GM23248 (cell line): ENCODE results near the gene ADCY2.

ENCODE experiments used
- EZH2 ChIP-seq: fragments of 200-600 bp; sonication (generic); IDR thresholded peaks from 2 replicates; pipeline ENCODE4 v1.6.1; 2018; ENCODE audit warnings: antibody characterized with exemption, mild to moderate bottlenecking; ENCODE audit not compliant: insufficient read depth, poor library complexity, severe bottlenecking
- EZH2phosphoT487 ChIP-seq: fragments of 200-600 bp; sonication (generic); IDR thresholded peaks from 2 replicates; pipeline ENCODE4 v1.6.1; 2018; ENCODE audit warnings: antibody characterized with exemption, moderate library complexity, mild to moderate bottlenecking, low read depth; ENCODE audit not compliant: insufficient read depth

DNA sequence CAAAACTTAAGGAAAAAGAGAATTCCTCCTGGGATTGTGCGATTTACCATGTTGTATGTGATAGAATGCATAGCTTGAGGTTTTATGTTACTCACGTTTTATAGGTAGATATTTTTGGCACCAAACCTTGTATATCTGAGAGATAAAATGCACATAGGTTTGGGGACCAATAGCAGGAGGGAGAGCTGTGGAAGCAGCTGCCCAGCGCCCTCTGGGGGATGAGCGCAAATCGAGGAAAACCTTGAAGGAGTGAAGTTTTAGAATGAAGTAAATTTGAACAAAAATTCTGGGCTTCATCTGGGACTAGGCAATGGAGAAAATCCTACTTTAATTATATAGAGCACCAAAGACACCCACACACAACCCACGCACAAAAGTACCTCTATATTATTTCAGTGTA lies 197.0 kb downstream of the ADCY2 start:
- TF ChIP-seq EZH2phosphoT487 (no peak), EZH2 (no peak)
